NCI-H2171 (cell line): ENCODE results near the gene TMOD1.

Experiments
- DNase-seq: peaks from one replicate; lab custom pipeline; 2025; lab: John Stamatoyannopoulos, UW

The TMOD1 gene

GRCh38 chr9:97518166-97518908, 16.9 kb downstream of the TMOD1 start:
- DNase-seq = no peak

- DNase-seq = no peak
Observed at GRCh38 chr9:97518909-97519307, 17.4 kb downstream of the TMOD1 start.

- DNase-seq = no peak
Observed at GRCh38 chr9:97519441-97519970, 18.0 kb downstream of the TMOD1 start.

GRCh38 chr9:97521576-97522333, 20.3 kb downstream of the TMOD1 start:
- no peak for DNase-seq

GRCh38 chr9:97524424-97524823, 23.0 kb downstream of the TMOD1 start:
- no peak for DNase-seq

- peak; percentile 5 for DNase-seq
Observed at GRCh38 chr9:97525451-97525850, 24.0 kb downstream of the TMOD1 start.

- DNase-seq = no peak
Observed at GRCh38 chr9:97526895-97527575, 25.6 kb downstream of the TMOD1 start.

- no peak for DNase-seq
Observed at GRCh38 chr9:97527626-97528528, 26.4 kb downstream of the TMOD1 start.

- no peak for DNase-seq
Observed at GRCh38 chr9:97528529-97529230, 27.2 kb downstream of the TMOD1 start.

- DNase-seq = peak; percentile 21
Observed at GRCh38 chr9:97529363-97530076, 28.1 kb downstream of the TMOD1 start.

GRCh38 chr9:97531888-97532376, 30.5 kb downstream of the TMOD1 start:
- no peak for DNase-seq

GRCh38 chr9:97534185-97534584, 32.7 kb downstream of the TMOD1 start:
- no peak for DNase-seq

- DNase-seq = no peak
Observed at GRCh38 chr9:97534961-97535594, 33.6 kb downstream of the TMOD1 start.

- DNase-seq = no peak
Observed at GRCh38 chr9:97535771-97536170, 34.3 kb downstream of the TMOD1 start.

GRCh38 chr9:97536480-97536879, 35.0 kb downstream of the TMOD1 start:
- DNase-seq = no peak

GRCh38 chr9:97543561-97543960, 42.1 kb downstream of the TMOD1 start:
- no peak for DNase-seq

- no peak for DNase-seq
Observed at GRCh38 chr9:97545486-97545885, 44.0 kb downstream of the TMOD1 start.

- DNase-seq = no peak
Observed at GRCh38 chr9:97547098-97547829, 45.8 kb downstream of the TMOD1 start.

GRCh38 chr9:97548379-97548778, 46.9 kb downstream of the TMOD1 start:
- no peak for DNase-seq
